Fibroblast of lung (primary cell): ENCODE measurements around the gene XPR1.

Experiments used
- CTCF ChIP-seq, 2 donors: IDR thresholded peaks in 1 of 2; conservative IDR thresholded peaks in 1 of 2; 1 replicate in 1 of 2; 2 replicates in 1 of 2; pipeline ENCODE4 v1.5.1; 2011 to 2012; ENCODE audit warnings: low read length in 2 of 2, control low read depth in 1 of 2, inconsistent platforms in 1 of 2, low read depth in 1 of 2, mild to moderate bottlenecking in 1 of 2
- EZH2 ChIP-seq: IDR thresholded peaks from 2 replicates; pipeline ENCODE4 v1.5.1; 2012; ENCODE audit warnings: low read length, control low read depth, mild to moderate bottlenecking; ENCODE audit errors: missing control alignments

DNA sequence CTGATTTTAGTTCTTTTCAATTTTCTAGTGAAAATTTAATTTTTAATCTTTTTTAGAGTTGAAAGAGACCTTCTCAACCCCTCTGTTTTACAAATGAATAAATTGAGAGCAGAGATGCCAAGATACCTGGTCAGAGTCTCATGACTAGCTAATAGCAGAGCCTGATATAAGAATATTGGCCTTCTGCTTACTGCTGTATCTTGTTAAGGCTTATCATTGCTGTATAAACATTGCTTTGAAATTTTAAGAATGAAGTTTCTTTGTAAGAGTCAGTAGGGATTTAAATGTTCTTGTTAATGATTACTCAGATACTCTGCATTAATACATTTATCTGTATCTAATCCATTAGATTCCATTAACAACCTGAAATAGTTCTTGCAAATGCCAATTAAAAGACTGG is 9.8 kb downstream of the XPR1 start:
- TF ChIP-seq CTCF (conservative IDR thresholded peaks at IDR 0.05 in 1 of 2, IDR thresholded peaks at IDR 0.05 in 1 of 2; ENCODE audit: low read depth in 1 of 2, low read length in 2 of 2): no peak
- no peak for TF ChIP-seq EZH2
